Left ventricle myocardium superior (tissue), 1 donor: ENCODE measurements around the gene KCTD1. TPM values are rescaled to one million over a fixed set of nuclear protein-coding genes. Genes with fewer than 3 reads are reported as not detected.

Experiments used
- ATAC-seq: fragments of 200-7000 bp; cut with Tn5 transposase; one replicate; pipeline ENCODE4 v1.9.1; 2020; ENCODE audit warnings: mild to moderate bottlenecking, moderate library complexity
- DNase-seq: peaks from one replicate; pipeline ENCODE4 v3.0.0-alpha.2; 2020
- intact Hi-C: fragments of 100-400 bp; cut with micrococcal nuclease; formaldehyde crosslinking; loops from one replicate; pipeline ENCODE4 v1.11.0; 2022
- microRNA-seq: library from miRNA; unstranded; fragments of <30 nt; microRNA quantifications from one replicate; pipeline ENCODE4 v1.2.0, GENCODE V29; 2020; ENCODE audit warnings: borderline number of aligned reads
- total RNA-seq: library from RNA; stranded (reverse); fragmentation: NEBNext Ultra II Directional; extraction: Animal tissue kit (Norgen Biotek cat#: 25700); gene quantifications from one replicate; pipeline ENCODE4 v1.2.1, GENCODE V29; 2021
- donor health status: DM: no; HTN: yes; CAD: no; lungs with severe emphysema.

Gene KCTD1
- total RNA-seq, 1 donor from 2014 or later, result 17.2 TPM

DNA sequence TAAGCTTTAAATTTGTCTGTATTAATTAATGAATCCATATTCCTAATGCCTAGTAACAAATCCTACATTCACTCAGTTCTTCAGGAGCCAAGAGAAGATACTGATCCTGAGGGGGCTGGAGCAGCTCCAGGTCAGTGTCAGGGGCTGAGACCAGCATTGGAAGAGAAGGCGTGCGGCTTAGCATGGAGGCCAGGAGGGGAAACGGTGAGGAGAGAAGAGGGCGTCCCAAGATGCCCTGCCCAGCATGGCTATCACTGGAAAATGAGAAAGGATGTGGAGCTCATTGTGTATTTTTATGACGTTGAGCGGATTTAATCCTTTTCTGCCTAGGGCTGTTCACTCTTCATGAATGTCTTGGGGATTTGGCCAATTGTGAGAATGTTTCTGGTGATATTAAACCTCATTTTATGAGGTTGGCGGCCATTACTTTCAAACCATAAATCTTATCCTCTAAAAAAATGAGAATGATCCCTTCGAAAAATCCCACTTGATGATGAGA is 131.7 kb downstream of the KCTD1 start:
- no peak for ATAC-seq
- intact Hi-C loops, result loop anchor here (10.0 kb wide), 1 partner anchor 58 kb away; no protein-coding TSS in a partner anchor

DNA sequence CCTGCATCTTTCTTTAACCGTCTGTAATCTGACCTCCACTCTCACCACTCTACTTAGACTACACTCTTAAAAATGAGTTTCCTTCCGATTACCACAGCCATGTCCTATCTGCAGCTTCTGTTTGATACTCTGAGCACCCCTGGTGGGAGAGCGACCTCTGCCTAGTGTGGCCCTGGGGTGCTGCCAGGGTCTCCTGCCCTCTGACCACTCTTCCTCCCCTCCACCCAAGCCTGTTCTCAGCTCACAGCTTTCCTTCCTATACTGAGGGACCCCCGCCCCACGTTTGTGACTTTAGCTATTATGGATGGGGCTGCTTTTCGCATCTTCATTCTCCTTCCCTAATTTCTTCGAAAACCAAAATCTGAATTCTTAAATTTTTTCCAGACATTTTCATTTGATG is 132.7 kb downstream of the KCTD1 start:
- ATAC-seq, result no peak
- intact Hi-C loops, result loop anchor here (10.0 kb wide), 1 partner anchor 59 kb away; no protein-coding TSS in a partner anchor
- no peak for DNase-seq

More for the DNA sequence above, 131.7 kb downstream of the KCTD1 start:
- no peak for DNase-seq

DNA sequence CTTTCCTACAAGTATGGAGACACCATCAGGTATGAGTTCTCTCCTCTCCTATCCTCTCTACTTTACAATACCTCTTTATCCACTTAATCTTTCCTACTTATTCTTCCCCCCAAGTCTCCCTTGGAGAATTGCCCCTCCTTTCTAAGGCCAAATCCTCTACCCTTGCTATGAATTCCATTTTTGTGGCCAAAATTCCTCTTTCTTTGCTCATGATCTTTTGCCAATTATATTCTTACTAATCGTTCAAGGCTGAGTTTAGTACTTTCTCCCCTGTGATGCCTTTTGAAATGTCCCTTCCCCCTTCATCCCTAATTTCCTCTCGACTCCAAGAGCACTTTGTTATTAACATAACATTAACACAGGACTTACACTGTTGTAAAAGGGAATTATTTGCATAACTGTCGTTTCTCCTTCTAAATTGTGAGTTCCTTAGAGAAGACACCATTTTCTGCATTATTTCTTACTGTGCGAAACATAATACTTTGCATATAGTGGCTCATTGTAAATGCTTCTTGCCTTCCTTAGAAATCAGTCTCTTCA is 133.4 kb downstream of the KCTD1 start:
- no peak for DNase-seq
- intact Hi-C loops, result loop anchor here (10.0 kb wide), 1 partner anchor 60 kb away; no protein-coding TSS in a partner anchor
- no peak for ATAC-seq

DNA sequence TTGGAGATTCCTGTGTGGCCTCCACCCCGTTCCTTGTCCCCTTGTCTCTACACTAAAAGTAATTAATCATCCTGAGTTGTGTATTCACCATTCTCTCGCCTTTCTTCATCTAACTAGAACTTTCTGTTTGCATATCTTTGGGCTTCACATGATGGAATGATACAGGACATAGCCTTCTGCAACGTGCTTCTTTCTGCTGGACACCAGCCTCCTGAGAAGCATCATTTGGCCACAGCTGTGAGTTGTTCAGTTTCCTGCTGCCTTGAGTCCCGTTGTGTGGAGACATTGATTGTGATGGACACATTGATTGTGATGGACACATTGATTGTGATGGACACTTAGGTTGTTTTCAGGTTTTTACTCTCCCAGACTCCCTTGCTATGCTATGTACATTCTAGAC is 139.3 kb downstream of the KCTD1 start:
- DNase-seq, result no peak
- no peak for ATAC-seq
- intact Hi-C loops, result no loop called here

DNA sequence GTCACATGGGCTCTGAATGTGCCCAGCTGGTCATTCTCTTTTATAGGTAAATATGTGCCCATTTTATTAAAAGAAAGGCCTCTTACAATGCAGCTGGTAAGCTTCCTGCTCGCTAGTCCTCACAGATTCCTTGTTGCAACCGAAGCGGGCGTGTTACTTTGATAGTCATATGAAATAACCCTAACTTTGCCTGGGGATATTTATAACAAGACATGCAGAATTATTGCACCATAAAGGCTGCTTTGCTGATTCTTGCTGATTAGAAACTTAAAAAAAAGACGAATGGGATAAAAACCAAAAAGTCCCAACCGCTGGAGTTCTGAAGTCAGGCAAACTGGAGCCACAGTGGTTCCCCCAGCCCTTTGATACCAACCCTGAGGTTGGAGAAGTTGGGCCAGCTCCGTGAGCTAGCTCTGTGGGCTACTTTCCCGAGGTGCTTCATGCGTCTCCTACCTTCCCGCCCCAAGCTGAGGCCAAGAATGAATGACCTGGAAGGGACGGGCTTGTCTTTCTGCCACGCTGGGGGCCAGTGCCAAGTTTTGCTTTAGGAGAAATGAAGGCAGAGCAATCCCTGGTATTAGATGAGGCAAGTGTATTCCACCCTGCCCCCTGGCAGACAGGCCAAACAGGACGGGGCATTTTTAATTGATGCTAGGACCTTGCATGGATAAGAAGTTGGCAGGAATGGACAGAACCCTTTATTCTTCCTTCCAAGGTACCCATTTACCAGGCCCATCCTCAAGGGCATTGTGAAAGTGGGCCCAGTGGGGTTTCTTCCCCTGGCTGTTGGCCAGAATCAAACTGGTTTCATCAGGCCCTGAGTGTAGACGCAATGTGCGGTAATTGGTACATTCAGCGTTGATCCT is 140.4 kb downstream of the KCTD1 start:
- intact Hi-C loops, result no loop called here
- DNase-seq (no peak), ATAC-seq (no peak)

DNA sequence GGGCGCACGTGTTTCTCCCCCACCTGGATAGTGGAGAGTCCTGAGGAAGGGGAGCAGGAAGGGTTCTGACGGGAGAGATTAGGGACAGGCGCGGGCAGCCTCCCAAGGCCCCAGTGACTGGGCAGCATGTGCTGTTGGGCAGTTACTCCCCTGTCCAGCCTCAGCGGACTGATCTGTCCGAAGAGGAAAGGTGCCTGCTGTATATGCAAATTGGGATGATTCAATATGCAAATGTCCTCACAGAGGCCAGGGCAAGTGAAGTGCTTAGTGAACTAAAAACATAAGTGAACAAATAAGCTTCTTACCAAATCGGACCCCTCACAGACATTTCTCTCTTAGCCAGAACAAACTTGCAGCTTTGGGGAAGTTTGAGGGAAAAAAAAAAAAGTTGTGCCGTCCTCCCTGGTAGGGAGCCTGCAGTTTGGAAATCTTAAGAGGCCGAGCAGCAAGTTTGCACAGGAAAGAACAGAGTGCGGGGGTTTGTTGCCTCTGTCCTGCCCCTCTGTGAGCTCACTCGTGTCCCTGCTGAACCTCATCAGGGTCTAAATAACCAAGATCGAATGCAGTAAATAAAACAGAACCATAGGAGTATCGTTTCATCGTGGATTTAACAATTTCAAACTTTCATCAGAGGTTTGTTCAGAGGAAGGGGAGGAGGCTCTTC is 141.4 kb downstream of the KCTD1 start:
- ATAC-seq (no peak), DNase-seq (no peak)
- intact Hi-C loops, result no loop called here

DNA sequence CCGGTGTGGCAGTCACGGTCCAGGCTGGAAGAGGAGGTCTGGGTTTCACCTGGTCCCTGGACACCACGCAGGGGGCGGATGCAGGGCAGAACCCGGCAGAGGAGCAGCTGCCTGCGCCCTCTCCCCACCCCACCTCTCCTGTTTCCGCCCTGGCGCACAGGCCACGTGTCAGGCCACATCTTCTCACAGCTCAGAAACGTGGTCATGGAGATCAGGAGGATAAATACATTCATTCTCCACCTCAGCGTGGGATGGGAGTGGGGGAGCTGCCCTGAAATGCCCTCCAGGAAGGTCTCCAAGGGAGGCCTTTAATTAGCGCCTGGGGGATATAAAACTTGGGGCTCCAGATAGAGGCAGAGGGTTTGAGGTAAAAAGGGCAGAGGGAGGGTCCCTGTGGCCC is 142.0 kb downstream of the KCTD1 start:
- intact Hi-C loops, result no loop called here
- DNase-seq (no peak), ATAC-seq (no peak)

DNA sequence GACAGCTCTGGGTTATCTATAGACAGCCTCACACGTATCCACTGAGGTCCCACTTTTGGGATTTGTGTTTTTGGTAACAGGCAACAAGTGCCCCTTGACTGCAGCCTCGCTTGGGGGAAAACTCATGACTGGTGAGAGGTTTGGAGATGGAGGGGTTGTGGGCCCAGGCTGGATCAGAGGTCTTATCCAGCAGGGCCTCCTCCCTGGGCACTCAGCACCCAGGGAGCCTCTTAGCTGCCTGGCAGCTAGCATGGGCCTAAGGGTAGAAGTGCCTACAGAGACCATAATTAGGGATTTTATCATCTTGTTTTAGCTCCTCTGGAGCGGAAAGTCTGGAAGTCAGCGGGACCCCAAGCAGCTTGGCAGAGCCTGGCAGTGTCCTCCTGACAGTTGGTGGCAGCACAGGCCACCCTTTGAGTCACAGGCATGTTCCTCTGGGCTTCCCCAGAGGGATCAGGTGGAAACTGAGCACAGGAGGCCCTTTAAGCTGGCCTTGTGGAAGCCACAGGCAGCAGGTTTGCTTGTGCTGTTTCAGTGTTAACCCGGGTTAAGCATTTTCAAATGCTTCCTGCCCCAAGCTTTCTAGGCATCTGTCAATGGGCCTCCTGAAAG is 143.1 kb downstream of the KCTD1 start:
- intact Hi-C loops, result no loop called here
- ATAC-seq, result peak; percentile 83
- peak; percentile 64 for DNase-seq

Small RNAs within 50 kb of the gene (microRNA-seq; reads per million reads assigned to microRNA genes)
- not detected for gene MIR8057
